Memory B cell (primary cell): ENCODE results near the gene DCTPP1.

ENCODE experiments used
- ATAC-seq: fragments of 150-1000 bp; cut with Tn5 transposase; 2 replicates; pipeline ENCODE4 v1.10.0; 2021; ENCODE audit warnings: low read depth, mild to moderate bottlenecking, moderate library complexity
- DNase-seq, 2 donors: peaks; one replicate each; pipeline ENCODE4 v3.0.0; 2022; ENCODE audit warnings: low spot score in 2 of 2
- H3K27ac Mint-ChIP-seq: one replicate; pipeline ENCODE4 v1.8.0; 2022; ENCODE audit warnings: mild to moderate bottlenecking, moderate library complexity, mixed read lengths
- H3K27me3 Mint-ChIP-seq: one replicate; pipeline ENCODE4 v1.8.0; 2022; ENCODE audit warnings: mixed read lengths
- H3K36me3 Mint-ChIP-seq: one replicate; pipeline ENCODE4 v1.8.0; 2022; ENCODE audit warnings: mild to moderate bottlenecking, mixed read lengths
- H3K4me1 Mint-ChIP-seq: one replicate; pipeline ENCODE4 v1.8.0; 2022; ENCODE audit warnings: mixed read lengths
- H3K4me3 Mint-ChIP-seq: one replicate; pipeline ENCODE4 v1.8.0; 2022; ENCODE audit warnings: mild to moderate bottlenecking, moderate library complexity, mixed read lengths
- H3K9me3 Mint-ChIP-seq: one replicate; pipeline ENCODE4 v1.8.0; 2022; ENCODE audit warnings: mixed read lengths

DCTPP1 gene

GRCh38 chr16:30377050-30377811, 52.6 kb downstream of the DCTPP1 start:
- H3K9me3 Mint-ChIP-seq: no peaks in the 10 kb centered on the region
- peaks cover 21% of the 10 kb centered on the region for H3K4me1 Mint-ChIP-seq
- ATAC-seq (no peak), DNase-seq (no peak)
- no peaks in the 10 kb centered on the region for H3K27me3 Mint-ChIP-seq
- H3K27ac Mint-ChIP-seq: peak overlapping the region; percentile 98
- peaks cover 5% of the 10 kb centered on the region for H3K36me3 Mint-ChIP-seq
- peak overlapping the region; percentile 97 for H3K4me3 Mint-ChIP-seq

- Mint-ChIP-seq H3K27ac (peak overlapping the region; percentile 98), H3K27me3 (no peaks in the 10 kb centered on the region), H3K4me1 (peaks cover 25% of the 10 kb centered on the region), H3K9me3 (no peaks in the 10 kb centered on the region), H3K36me3 (peaks cover 5% of the 10 kb centered on the region), H3K4me3 (no peak overlapping the region)
- ATAC-seq (no peak), DNase-seq (no peak)
Measured at GRCh38 chr16:30376461-30376902, 53.3 kb downstream of the DCTPP1 start.

DNA sequence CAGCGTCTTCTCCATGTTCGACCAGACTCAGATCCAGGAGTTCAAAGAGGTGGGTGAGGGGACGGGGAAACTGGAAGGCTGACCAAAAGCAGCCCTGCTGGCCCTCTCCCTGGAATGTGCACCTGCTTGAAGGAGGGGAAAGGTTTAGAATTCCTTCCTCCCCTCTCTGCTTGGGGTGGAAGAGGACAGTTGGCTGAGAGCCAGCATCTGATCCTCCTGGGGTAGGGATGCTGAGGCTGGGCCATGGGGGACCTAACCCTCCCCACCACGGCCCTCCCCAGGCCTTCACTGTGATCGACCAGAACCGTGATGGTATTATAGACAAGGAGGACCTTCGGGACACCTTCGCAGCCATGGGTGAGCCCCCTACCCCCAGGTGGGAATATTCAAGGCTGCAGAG, 54.0 kb downstream of the DCTPP1 start:
- ATAC-seq: no peak
- Mint-ChIP-seq H3K36me3 (peaks cover 5% of the 10 kb centered on the region), H3K27me3 (no peaks in the 10 kb centered on the region), H3K9me3 (no peaks in the 10 kb centered on the region), H3K27ac (no peak overlapping the region), H3K4me1 (peaks cover 26% of the 10 kb centered on the region), H3K4me3 (no peak overlapping the region)
- no peak for DNase-seq

DNA sequence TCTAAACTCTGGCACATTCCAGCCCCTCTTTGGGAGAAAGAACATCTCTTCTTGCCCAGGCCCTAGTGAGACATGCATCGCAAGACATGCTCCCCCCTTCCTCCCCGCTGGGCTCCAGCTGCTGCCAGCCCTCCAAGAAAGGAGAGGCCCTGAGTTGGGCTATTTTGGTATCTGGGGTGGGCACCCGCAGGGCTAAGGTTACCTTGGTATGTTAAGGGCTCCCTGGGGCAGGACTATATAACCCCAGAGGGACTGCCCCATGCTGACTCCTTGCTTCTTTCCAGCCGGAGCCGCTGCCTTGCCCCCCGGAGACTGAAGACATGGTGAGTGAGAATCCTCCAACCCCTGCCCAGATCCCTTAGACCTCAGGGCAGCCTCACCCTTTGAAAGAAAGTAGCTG, 55.3 kb downstream of the DCTPP1 start, which contains the start of gene MYL11:
Gene MYL11, plus strand, starts transcription at position 265 of the 400 bp plus-strand sequence. Its CDS starts 56 bp downstream, at position 321.
- Mint-ChIP-seq H3K4me3 (no peak within 1 kb of the TSS), H3K27me3 (no peaks in the 10 kb centered on the region), H3K9me3 (no peaks in the 10 kb centered on the region), H3K27ac (no peak within 1 kb of the TSS), H3K4me1 (peaks cover 18% of the 10 kb centered on the region), H3K36me3 (peaks cover 2% of the 10 kb centered on the region)
- no peak for DNase-seq
- no peak for ATAC-seq
